Effector memory CD4-positive, alpha-beta T cell (primary cell): ENCODE measurements around the gene FXYD5.
"Not testable (repeated sequence)": the region's sequence is repeated elsewhere in the genome, so short reads cannot be mapped to it uniquely, and the experiment has no call there.

Experiments
- DNase-seq, 3 donors: peaks; one replicate each; pipeline ENCODE4 v3.0.0-alpha.2; 2020
- H3K27ac ChIP-seq: 2 replicates; pipeline ENCODE4 v1.7.0; 2013; ENCODE audit warnings: mild to moderate bottlenecking, low read length, moderate library complexity; ENCODE audit not compliant: insufficient read depth, poor library complexity, severe bottlenecking
- H3K27me3 ChIP-seq: replicated peaks from 2 replicates; pipeline ENCODE4 v1.7.0; 2013; ENCODE audit warnings: mild to moderate bottlenecking, low read length; ENCODE audit not compliant: insufficient read depth, control insufficient read depth, poor library complexity, severe bottlenecking
- H3K36me3 ChIP-seq: 2 replicates; pipeline ENCODE4 v1.7.0; 2013; ENCODE audit warnings: mild to moderate bottlenecking, low read length, moderate library complexity; ENCODE audit not compliant: control insufficient read depth, insufficient read depth
- H3K4me1 ChIP-seq: 2 replicates; pipeline ENCODE4 v1.7.0; 2013; ENCODE audit warnings: low read length, mild to moderate bottlenecking; ENCODE audit not compliant: control insufficient read depth, insufficient read depth, poor library complexity, severe bottlenecking
- H3K4me3 ChIP-seq: 2 replicates; pipeline ENCODE4 v1.7.0; 2013; ENCODE audit warnings: low read length, low read depth, mild to moderate bottlenecking; ENCODE audit not compliant: insufficient read depth, poor library complexity, severe bottlenecking
- H3K9me3 ChIP-seq: 2 replicates; pipeline ENCODE4 v1.7.0; 2013; ENCODE audit warnings: mild to moderate bottlenecking, low read length, moderate library complexity; ENCODE audit not compliant: control insufficient read depth

The FXYD5 gene

GRCh38 chr19:35144259-35144599 is 10.3 kb upstream of the FXYD5 start:
- Histone ChIP-seq H3K36me3 (no peaks in the 10 kb centered on the region), H3K9me3 (no peaks in the 10 kb centered on the region), H3K4me1 (peaks cover 46% of the 10 kb centered on the region), H3K27me3 (no peaks in the 10 kb centered on the region), H3K4me3 (no peak overlapping the region), H3K27ac (no peak overlapping the region)
- DNase-seq = no peak

- Histone ChIP-seq H3K9me3 (no peaks in the 10 kb centered on the region), H3K4me1 (peaks cover 46% of the 10 kb centered on the region), H3K4me3 (no peak overlapping the region), H3K27me3 (no peaks in the 10 kb centered on the region), H3K27ac (peak overlapping the region; percentile 9), H3K36me3 (no peaks in the 10 kb centered on the region)
- peak in 1 of 3 donors; percentile 42 for DNase-seq
Measured at GRCh38 chr19:35144600-35145436, 9.7 kb upstream of the FXYD5 start.

DNA sequence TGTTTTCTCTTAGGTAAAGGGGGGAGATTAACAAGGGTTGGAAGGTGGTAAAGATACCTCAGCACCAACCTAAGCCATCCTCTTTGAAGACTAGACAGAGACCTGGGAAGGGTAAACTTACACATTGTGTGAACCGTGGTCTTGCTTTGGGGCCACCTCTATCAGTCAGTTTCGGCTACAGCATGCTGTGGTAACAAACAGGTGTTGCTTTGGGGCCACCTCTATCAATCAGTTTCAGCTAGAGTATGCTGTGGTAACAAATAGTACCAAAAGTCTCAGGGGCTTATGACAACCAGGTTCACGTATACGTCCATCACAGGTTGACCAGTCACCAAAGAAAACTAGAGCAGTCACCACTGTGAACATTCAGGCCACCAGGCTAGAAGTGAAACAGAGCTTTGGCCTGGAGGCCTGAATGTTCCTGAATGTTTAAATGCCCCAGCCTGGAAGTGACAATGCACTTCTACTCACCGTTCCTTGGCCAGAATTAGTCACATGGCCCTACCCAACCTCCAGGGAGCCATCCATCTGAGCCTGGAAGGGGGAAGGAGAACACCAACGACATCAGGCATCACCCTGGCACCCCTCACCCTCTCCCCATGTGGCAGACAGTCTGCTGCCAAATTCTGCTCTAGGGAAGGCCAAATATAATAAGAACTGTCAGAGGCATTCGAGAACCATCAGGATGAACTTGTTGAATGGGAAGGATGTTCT is 7.6 kb upstream of the FXYD5 start:
- Histone ChIP-seq H3K27ac (no peak overlapping the region), H3K4me3 (no peak overlapping the region), H3K9me3 (no peaks in the 10 kb centered on the region), H3K4me1 (peaks cover 33% of the 10 kb centered on the region), H3K36me3 (no peaks in the 10 kb centered on the region), H3K27me3 (no peaks in the 10 kb centered on the region)
- no peak for DNase-seq

DNA sequence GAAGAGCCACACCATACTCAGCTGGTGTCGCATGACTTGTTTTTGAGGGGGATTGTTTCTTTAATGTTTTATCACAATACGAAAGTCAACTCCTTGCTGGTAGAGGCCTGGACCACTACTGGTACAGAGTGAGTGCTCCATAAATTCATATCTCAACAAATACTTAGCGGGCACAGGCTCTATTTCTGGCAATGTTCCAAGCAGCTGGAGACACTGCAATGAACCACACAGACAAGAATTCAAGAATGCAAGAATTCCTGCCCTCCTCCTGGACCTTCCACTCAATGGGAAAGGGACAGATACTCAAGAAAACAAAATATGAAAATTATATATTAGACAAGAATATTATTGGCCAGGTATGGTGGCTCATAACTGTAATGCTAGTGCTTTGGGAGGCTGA is 5.1 kb upstream of the FXYD5 start:
- Histone ChIP-seq H3K4me3 (no peak overlapping the region), H3K36me3 (no peaks in the 10 kb centered on the region), H3K27ac (no peak overlapping the region), H3K27me3 (no peaks in the 10 kb centered on the region), H3K9me3 (no peaks in the 10 kb centered on the region), H3K4me1 (peaks cover 18% of the 10 kb centered on the region)
- DNase-seq = no peak

- H3K9me3 ChIP-seq = no peaks in the 10 kb centered on the region
- H3K4me3 ChIP-seq = no peak overlapping the region
- DNase-seq = no peak
- peaks cover 9% of the 10 kb centered on the region for H3K4me1 ChIP-seq
- H3K27ac ChIP-seq = no peak overlapping the region
- no peaks in the 10 kb centered on the region for H3K27me3 ChIP-seq
- H3K36me3 ChIP-seq = no peaks in the 10 kb centered on the region
Measured at GRCh38 chr19:35150445-35150844, 4.1 kb upstream of the FXYD5 start.

DNA sequence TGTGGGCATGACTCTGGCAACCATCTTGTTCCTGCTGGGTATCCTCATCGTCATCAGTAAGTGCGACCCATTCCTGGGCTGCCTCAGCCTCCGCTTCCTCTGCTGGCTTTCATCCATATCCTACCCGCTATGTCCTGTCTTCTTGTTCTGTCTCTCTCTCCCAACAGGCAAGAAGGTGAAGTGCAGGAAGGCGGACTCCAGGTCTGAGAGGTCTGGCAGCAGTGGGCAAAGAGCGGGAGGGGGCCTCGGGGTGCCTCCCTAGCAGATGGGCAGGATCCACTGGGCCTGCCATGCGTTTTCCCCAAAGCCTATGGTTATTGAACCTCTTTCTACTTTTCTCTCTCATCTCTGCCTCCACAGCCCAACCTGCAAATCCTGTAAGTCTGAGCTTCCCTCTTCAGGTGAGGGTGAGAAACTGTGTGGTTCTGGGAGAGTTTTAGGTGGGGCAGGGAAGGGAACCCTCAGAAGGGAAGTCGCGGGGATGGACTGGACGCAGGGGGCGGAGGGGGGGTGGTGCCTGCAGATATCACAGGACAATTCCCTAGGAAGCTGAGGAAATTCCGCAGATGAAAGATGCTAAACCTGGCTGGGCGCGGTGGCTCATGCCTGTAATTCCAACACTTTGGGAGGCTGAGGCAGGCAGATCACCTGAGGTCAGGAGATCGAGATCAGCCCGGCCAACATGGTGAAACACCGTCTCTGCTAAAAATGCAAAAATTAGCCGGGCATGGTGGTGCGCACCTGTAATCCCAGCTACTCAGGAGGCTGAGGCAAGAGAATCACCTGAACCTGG is 3.1 kb upstream of the FXYD5 start:
- peaks cover 19% of the 10 kb centered on the region for H3K4me1 ChIP-seq

DNA sequence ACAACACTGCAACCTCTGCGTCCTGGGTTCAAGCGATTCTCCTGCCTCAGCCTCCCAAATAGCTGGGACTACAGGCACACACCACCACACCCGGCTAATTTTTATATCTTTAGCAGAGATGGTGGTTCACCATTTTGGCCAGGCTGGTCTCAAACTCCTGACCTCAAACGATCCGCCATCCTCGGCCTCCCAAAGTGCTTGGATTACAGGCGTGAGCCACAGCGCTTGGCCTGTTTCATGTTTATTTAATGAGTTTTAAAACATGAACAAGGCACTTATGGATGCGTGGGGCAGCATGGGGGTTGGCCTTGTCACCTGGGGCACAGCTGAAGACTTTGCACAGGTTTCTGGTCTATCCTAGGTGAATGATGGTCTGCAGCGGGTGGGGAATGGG is 1.4 kb upstream of the FXYD5 start:
- Histone ChIP-seq H3K27ac (peak overlapping the region; percentile 93), H3K4me3 (peak overlapping the region; percentile 99), H3K36me3 (peaks cover 22% of the 10 kb centered on the region), H3K4me1 (peaks cover 28% of the 10 kb centered on the region)
- not testable (repeated sequence) for DNase-seq, H3K9me3 ChIP-seq, H3K27me3 ChIP-seq

More for the DNA sequence above, 3.1 kb upstream of the FXYD5 start:
- peaks cover 6% of the 10 kb centered on the region for H3K36me3 ChIP-seq
- H3K4me3 ChIP-seq = no peak overlapping the region
- no peaks in the 10 kb centered on the region for H3K9me3 ChIP-seq
- H3K27ac ChIP-seq = no peak overlapping the region
- no peak for DNase-seq
- no peaks in the 10 kb centered on the region for H3K27me3 ChIP-seq

DNA sequence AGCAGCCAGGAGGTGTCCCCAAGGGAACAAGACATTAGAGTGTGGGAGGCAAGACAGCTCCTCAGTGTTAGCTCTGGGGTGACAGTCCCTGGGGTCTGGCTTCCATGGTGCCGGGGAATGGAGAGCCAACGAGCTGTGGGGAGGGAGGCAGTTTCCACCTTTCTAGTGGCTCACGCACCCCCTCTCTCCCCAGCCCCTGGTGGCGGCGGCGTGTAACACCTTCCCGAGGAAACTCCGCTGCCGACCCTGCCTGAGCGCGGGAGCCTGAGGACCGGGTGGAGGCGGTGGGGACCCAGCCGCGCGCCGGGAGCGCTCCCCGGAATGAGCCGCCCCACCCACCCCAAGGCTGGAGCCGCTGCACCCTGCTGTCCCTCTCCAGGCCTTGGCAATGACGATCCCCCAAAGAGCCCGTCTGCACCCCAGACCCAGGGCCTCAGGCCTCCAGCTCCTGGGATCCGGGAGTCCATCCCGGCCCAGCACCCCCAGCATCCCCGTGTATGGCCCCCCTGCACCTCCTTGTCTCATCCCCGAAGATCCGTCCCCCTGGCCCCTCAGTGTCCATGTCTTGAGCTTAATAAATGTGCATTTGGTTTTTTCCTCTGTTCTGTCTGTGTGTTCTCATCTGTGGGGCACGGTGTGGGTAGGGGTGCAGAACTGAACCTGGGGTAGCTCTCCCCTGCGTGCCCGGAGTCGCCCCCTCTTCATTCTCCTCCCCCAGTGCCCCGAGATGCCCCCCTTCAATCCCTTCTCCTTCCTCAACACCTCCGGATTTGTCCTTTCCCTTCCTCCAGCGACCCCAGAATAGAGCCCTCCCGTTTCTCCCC is 622 bp upstream of the FXYD5 start:
- Histone ChIP-seq H3K4me1 (peaks cover 32% of the 10 kb centered on the region), H3K9me3 (no peaks in the 10 kb centered on the region), H3K27ac (peak overlapping the region; percentile 93), H3K4me3 (peak overlapping the region; percentile 99), H3K27me3 (no peaks in the 10 kb centered on the region), H3K36me3 (peaks cover 28% of the 10 kb centered on the region)
- peak; percentile 46 to 65 (median 48) for DNase-seq

DNA sequence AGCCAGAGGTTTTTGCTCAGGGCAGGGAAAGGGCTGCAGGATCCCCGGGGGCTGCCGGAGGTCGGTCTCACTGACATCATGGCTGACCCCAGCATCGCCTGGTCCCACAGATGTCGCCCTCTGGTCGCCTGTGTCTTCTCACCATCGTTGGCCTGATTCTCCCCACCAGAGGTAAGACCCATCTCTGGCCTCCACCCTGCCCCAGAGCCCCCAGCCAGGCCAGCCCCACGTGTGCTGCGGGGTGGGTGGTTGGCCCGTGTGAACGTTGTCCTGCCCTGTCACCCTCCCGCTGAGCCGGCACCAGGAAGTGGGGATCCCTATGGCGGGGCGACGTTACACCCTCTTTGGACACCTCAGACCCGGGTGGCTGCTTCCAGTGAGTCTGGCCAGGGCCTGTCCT is 906 bp downstream of the FXYD5 start:
- peaks cover 43% of the 10 kb centered on the region for H3K36me3 ChIP-seq
- H3K4me3 ChIP-seq = peak overlapping the region; percentile 99
- no peaks in the 10 kb centered on the region for H3K9me3 ChIP-seq
- peak overlapping the region; percentile 93 for H3K27ac ChIP-seq
- DNase-seq = no peak
- H3K4me1 ChIP-seq = peaks cover 32% of the 10 kb centered on the region
- no peaks in the 10 kb centered on the region for H3K27me3 ChIP-seq
